DLD1 (cell line): ENCODE data around the gene SS18.

Experiments
- in situ Hi-C: cut with HindIII; loops from 2 replicates; pipeline ENCODE4 v1.10.0; 2017; ENCODE audit warnings: low sequenced_read_pairs

The SS18 gene

DNA sequence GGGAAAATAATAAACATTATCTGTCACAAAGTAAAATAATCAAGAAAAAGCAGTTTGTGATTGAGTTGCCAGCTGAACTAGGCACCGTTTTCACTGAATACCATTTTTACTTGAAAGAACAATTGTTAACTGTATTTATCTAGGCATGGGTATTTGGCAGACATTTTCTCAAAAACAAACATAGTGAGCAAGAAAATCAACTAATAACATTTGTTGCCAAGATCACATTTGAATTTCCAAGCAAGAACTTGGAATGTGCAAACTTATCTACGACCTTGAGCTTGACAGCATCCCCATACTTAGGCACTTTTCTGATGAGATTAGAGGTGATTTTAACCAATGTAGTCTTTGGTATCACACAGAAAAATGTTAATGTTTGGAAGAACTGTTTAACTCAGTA is 16.7 kb downstream of the SS18 start:
- in situ Hi-C loops, result no loop called here

DNA sequence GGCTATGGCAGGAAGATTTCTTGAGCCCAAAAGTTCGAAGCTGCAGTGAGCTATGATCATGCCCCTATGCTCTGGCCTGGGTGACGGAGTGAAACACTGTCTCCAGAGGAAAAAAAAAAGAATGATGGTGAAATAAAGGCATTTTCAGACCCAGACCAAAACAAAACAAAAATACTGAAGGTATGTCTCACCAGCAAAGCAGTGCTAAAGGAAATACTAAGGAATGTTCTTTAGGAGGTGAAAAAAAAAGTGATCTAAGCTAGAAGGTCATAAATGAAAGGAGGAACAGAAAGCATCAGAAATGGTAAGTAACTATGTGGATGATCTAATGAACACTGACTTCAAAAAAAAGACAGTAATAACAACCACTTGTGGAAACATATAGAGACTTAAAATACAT is 18.7 kb downstream of the SS18 start:
- in situ Hi-C loops, result no loop called here

DNA sequence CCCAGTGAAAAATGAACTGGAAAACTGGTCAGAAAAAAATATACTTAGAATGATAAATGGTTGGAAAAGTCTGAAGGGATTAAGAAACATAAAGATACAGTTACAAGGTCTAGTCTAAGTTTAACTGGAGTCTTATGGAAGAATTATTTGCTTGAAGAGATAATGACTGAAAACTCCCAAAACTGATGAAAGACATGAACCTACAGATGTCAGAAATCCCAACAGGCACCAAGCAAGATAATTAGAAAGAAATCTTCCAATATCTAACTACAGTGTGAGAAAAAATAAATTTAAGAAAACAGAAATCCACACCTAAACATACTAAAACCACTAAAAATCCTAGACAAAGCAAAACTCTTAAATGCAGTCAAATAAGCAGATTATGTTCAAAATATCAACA is 19.4 kb downstream of the SS18 start:
- in situ Hi-C loops, result no loop called here

DNA sequence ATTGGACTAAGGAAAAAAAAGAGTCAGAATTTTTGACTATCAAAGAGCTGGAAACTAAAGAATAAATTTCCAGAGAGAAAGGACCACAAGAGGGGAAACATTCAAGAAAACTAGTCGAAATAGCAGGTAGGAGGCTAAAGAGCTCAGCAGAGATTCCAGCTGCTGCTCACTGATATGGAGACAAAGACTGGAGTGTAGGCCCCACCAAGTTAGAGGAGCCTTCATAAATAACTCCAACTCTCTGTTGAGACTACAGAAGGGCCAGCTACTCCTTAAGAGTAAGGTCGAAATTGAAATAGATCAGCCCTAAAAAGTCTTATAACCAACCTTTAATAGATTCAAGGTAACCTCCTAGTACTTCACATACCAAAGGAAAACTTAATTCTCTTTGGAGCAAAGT is 31.1 kb downstream of the SS18 start:
- in situ Hi-C loops, result no loop called here

DNA sequence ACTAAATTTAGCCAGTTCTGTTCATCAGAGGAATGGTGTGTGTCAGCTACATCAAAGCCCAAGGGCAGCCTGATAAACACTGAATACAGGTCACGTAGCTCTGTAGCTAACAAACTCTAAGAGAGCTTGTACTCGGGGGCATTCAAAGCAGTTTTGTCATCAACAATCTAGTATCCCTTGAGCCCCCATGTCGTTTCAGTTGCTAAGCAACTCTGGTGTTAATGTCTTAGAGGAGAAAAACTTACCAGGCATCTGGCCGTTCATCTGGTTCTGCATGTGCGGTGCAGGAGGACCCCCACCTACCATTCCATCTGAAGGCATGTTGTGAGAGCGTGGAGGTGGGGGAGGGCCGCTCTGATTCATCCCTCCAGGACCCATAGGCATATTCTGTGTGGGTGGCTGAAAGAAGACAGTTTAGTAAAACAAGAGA is 33.1 kb downstream of the SS18 start:
- in situ Hi-C loops, result no loop called here

DNA sequence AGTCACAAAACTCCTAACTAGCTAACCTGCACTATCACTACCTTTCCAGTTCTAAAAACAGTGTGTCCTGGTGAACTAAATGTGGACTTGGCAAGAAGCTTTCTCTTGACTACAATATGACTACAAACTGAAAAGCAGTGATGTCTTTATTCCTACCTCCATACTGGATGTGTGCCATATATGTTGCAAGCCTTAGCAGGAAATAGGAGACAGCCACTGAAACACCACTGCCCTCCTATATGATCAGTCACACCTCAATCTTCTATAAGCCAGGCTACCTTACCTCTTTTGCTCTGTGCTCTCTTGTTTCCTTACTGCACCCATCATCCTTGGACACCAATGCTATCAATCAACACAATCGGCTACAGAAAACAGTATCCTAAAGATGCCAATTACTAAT is 34.1 kb downstream of the SS18 start:
- in situ Hi-C loops, result no loop called here

DNA sequence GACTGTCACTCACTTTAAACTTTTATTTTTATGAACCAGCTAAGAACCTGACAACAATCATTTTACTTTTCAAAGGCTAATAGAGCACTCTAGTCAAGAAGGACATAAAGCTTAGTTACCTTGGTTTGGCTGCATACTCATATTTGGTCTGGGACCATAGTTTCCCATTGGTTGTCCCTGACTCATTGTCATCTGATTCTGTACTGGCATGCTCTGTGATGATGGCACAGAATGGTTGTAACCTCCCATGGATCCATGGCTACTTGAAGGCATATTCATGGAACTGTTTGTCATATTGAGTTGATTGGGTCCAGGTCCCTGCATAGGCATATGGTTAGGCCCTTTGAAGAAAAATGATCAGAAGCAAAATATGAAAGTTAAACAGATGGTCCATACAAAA is 37.9 kb downstream of the SS18 start:
- in situ Hi-C loops, result no loop called here

DNA sequence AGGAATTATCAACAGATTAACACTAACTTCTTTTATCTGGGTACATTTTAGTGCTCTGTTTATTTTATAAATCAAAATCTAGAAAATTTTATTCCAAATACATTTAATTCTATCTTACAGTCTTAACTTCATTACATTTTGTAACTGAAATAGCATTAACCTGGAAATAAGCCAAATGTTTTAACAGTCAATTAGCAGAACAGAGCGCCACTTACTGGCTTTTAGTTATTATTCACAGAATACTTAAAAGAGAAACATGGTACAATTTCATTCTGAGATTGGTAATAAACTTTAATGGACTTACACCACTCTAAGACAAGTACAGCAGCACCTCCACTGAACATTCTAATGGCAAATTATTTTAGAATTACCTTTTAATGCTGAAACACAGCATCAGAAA is 38.6 kb downstream of the SS18 start:
- in situ Hi-C loops, result no loop called here

DNA sequence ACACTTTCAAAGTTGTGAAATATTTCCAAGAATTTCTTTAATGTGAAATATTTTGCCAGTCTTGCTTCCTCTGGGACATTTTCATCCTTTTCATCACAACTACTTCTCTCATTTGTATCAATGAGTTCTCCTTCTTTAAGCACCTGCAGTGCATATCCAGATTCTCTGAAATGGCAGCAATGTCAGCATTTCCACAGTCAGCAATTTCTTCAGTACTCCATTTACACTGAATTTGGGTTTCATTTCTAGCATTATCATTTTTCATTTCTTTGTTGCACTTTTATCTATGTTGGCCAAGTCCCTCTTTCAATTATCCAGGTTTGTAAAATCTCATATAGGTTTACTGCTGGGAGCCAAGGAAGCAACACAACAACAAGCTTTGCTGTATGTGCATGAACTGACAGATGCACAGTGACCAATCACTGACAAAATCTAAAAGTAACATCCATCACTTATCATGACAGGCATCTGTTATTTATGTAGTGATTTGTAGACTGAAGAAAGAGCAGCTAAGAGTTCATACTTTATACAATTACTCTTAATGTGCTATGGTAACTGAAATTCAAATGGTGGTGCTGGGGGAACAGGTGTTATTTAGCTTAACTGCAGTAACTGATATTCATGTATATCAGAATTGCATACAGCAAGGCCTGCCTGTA is 43.9 kb downstream of the SS18 start:
- in situ Hi-C loops, result no loop called here

DNA sequence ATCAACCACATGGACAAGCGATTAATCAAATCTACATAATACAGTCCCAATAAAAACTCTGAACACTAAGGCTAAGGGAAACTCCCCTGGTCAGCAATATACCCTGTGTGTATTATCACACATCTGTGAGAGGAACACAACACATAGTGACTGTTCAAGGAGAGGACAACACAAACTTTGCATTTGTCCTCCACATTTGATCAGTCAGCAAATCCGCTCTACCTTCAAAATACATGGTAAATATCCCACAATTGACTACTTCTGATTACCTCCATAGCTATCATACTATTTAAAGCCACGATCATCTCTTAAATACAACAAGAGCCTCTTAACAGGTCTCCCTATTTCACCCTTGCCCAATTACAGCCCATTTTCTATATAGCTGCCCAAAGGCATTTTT is 45.6 kb downstream of the SS18 start:
- in situ Hi-C loops, result no loop called here

DNA sequence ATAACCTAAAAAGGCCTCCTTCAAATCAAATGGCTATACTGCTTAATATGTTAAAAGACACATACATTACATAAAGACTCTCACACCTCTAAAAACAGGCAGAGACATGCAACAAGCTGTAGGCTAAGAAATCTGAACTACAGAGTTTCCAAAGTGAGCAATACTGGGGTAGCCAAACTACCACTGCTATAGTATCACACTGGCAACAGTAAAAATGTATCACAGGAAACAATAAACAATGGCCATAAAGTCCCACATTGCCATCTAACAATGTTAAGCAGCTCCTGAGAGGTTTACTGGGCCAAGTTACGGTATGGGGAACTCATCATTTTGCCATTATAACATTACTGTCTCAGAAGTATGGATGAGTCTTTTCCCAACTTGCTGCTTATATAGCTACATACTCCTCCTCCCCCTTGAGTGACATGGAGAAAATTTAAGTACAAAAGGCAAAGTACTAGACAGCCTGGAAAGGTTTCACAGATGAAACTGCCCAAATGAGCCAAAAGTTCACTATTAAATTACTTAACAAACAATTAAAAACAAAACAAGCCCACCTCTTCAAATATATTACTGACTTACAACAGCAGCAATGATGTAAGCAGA is 50.3 kb downstream of the SS18 start:
- in situ Hi-C loops, result no loop called here

DNA sequence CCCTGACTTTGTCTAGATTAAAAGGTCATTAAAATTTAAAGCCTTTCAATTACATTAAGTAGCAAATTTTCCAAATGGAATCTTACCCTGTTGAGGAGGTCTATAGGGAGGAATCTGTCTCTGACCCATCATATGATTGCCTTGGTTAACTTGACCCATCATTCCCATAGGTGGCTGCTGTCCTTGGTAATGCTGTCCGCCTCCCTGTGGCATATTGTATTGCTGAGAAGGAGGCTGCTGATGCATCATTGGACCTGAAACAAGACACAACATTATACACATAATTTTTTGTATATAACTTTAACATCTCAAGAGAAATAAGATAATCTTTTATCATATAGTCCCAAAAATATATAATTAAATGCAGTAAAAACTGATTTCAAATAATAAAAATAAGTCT is 51.2 kb downstream of the SS18 start:
- in situ Hi-C loops, result no loop called here

DNA sequence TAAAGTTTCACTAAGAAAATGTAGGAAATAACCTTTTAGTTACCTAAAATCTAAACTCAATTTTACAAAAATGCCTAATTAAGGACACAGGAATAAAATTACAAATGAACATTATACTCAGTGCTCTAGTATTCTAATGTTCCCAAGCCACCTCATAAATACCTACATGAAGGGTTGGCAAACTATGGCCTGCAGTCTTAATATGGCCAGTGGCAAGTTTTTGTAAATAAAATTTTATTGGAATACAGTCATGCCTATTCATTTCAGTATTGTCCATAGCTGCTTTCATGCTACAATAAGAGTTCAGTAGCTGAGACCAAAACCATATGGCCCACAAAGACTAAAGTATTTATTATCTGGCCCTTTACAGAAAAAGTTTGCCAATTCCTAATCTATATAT is 53.8 kb downstream of the SS18 start:
- in situ Hi-C loops, result no loop called here

DNA sequence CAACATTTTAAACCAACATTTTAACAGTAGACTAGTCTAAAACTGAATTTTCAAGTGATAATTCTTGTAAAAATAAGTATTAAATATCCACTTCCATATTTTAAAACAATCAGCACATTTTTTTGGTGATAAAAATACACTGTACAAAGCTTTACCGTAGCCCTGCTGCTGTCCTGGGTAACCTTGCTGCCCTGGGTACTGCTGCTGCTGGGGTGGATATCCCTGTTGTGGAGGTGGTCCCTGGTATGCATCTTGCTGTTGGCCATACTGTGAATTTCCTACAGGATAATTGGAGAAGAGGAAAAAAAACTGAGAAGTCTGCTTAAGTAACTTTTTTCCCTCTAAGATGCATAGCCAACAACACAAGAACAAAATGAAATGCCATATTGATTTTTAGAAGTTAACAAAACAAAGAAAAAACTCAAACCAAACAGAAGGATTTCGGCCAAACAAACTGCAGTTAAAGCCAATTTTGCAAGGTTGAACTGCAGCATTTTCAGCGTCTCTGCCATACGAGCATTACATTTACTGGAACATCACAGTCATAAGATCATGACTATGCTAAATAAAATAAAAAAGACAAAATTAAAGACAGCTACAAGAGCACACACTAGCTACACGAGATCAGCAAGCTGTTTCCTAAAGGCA is 55.4 kb downstream of the SS18 start:
- in situ Hi-C loops, result no loop called here

DNA sequence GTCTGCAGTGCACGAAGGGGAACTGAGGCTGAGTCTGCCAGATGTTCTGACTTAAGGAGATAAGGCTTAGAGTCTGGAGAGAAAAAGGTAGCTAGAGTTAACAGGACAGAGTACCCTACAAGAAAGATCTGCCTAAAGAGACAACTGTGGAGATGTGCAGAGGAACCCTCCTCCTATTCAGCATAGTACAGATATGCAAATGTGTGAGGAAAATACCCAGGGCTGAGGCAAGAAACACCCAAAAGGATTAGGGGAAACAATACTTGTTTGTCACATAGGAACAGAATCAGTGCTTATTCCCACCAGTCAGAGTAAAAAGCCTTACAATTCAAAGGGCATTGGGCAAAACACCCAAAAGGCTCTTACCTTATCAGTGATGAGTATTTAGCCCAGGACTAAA is 67.8 kb downstream of the SS18 start:
- in situ Hi-C loops, result no loop called here

DNA sequence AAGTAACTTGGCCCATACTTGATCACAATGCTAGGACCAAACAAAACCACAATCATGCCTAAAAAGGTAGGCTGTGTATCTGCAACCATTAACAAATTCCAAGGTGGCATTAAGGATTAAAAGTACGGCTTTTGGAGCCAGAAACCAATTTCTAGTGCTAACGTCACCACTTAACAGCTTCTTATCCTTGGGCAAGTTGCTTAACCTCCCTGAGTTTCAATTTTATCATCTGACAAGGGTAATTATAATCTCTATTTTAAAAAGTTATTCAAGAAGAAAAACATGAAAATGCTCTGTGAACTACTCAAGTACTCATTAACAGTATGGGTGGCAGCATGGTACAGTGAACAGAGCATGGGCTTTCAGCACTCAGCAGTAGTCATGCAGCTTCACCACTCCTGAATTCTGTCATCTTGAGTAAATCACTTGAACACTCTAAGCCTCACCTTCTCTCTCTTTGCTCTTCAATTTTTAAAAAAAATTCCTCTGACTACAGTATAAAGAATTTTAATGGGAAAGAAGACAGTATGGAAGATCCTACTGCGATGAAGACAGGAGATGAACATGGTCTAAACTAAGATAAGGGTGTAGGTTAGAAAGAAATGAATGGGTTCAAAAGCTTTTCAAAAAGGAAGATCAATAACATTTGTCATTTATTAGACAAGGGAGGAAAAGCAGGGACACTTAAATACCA is 69.2 kb downstream of the SS18 start:
- in situ Hi-C loops, result no loop called here

DNA sequence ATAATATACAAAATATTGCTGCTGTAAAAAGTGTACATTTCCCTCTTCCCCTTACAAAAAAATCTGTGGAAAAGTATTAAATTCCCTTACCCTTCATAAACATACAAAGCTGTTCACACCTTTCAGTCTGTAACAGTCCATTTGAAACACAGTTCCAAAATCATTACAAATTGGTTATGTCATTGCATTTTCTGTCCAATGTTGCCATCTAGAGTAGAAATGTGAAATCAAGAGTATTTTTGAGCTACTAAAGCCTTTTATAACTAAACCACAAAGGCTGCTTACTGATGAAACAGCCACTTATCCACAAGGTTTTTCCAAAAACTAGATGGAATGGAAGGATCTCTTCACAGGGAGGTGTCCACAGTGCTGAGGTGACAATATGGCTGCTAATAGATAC is 72.5 kb downstream of the SS18 start:
- in situ Hi-C loops, result no loop called here

DNA sequence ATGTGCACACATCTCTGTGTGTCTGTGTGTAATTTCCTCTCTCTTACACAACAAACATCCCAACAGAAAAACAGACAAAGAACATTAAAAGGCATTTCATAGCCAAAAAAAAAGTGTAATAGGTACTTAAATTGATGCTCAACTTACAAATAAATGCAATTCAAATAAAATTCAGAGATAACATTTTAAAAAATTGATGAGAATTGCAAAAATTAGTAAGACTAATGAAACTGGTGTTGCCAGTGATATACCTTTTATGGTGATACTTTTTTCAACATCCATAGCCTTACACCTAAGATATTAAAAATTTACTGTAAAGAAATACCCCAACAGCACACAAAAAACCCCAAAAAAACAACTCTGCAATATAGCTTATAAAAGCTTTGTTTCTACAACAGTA is 76.0 kb downstream of the SS18 start:
- in situ Hi-C loops, result no loop called here

DNA sequence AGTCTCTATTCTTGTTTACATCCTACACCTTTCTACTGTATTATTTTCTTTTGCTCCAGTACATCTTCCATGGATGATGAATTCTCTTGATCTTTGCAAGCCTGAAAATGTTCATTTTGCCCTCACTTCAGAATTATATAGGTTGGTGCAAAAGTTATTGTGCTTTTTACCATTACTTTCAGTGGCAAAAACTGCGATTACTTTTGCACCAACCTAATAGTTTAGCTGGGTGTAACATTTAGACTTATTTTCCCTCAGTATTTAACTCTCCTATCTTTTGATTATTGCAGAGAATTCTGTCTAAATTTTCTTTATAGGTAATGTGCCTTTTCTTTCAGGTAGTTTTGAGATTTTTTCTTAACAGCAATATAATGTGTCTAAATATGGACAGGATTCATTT is 81.8 kb downstream of the SS18 start:
- in situ Hi-C loops, result no loop called here

DNA sequence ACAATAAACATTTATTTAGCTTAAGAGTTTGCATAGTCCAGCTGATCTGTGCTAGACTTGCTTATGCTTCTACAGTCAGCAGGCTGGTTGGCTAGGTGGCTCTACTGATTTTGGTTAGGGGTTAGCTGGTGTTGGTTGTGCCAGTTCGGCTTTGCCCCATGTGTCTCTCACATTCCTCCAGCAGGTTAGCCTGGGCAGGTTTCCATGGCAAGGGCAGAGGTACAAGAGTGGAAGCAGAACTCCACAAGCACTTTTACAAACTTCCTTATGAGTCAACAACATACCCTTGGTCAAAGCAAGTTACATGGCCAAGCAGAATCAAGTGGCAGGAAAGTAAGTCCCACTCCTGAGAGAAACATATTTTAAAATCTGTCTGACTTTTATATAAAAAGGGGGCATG is 82.3 kb downstream of the SS18 start:
- in situ Hi-C loops, result no loop called here

DNA sequence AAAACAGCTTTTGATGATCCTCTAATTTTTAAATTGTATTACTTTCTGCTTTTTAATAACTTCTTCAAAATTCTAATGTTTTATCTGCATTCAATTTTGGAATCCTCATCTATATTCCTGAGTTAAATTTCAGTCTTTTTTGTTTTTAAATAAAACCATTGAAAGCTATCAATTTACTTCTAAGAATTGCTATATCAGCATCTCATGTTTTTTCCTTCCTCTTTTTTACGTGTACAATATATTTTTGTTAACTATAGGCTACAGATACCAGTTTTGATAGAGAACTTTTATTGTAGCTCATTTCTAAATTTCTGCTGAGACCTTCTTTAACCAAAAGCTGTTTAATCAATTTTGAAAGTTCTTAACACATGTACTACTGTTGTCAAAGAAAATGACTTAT is 84.5 kb downstream of the SS18 start:
- in situ Hi-C loops, result no loop called here

DNA sequence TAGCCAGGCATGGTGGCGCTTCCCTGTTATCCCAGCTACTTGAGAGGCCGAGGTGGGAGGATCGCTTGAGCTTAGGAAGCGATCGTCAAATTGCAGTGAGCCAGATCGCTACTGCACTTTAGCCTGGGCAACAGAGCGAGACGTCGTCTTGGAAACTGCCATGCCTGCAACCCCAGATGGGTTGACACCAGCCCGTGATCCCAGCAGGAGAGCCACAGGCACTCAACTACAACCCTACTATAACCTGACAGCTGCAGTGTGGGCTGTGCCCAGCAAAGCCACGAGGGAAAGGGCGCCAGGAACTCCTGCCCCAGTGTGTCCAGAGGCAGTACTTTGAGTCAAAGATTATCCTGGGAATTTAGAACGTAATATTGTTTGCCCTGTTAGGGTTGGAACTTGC is 85.6 kb downstream of the SS18 start:
- in situ Hi-C loops, result no loop called here
